HCT116 (cell line): ENCODE data around the gene BAD.

Experiments
- CEBPB ChIP-seq: IDR thresholded peaks from 2 replicates; pipeline ENCODE4 v1.6.1; 2012; ENCODE audit warnings: low read depth
- EGR1 ChIP-seq: IDR thresholded peaks from 2 replicates; pipeline ENCODE4 v1.6.1; 2012; ENCODE audit warnings: low read depth
- MAX ChIP-seq: IDR thresholded peaks from 2 replicates; pipeline ENCODE4 v1.6.1; 2012
- POLR2A ChIP-seq: IDR thresholded peaks from 2 replicates; pipeline ENCODE4 v1.7.0; 2011; ENCODE audit warnings: borderline replicate concordance; ENCODE audit not compliant: insufficient read depth, insufficient read length; ENCODE audit errors: extremely low read depth
- SP1 ChIP-seq: IDR thresholded peaks from 2 replicates; pipeline ENCODE4 v1.6.1; 2012; ENCODE audit warnings: low read depth
- YY1 ChIP-seq: IDR thresholded peaks from 2 replicates; pipeline ENCODE4 v1.6.1; 2011; ENCODE audit warnings: low read length, low read depth, moderate library complexity, mild to moderate bottlenecking; ENCODE audit not compliant: insufficient replicate concordance; ENCODE audit errors: extremely low read depth
- TF ChIP-seq, protein P1 (sequence below), 3 experiments: fragments of 200-600 bp in 1 of 3; sonication (generic) in 1 of 3; IDR thresholded peaks in 2 of 3; conservative IDR thresholded peaks in 1 of 3; 2 replicates each; pipeline ENCODE4 v1.5.1; 2012 to 2017; ENCODE audit warnings: low read depth in 2 of 3, low read length in 2 of 3, antibody characterized with exemption in 1 of 3, borderline replicate concordance in 1 of 3, control low read depth in 1 of 3, mild to moderate bottlenecking in 1 of 3, mixed read lengths in 1 of 3, mixed run types in 1 of 3, moderate library complexity in 1 of 3; ENCODE audit not compliant: insufficient read depth in 1 of 3

DNA sequence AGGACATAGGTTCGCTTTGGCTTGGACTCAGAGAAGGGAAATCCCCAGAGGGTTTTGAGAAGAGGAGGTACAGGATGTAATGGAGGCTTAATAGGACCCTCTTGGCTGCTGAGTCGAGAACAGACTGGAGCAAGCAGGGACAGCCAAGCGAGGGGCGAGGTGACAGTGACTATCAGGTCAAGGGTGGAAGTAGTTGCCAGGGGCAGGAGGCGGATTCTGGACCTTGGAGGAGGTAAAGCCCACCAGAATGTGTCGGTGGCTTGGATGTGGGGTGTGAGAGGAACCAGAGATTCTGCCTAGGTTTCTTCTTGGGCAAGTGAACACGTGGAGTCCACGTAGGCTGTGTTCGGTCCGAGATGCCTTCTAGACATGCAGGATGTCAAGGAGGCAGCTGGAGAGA, 28.5 kb upstream of the BAD start:
- TF ChIP-seq POLR2A (no peak), EGR1 (no peak), MAX (no peak), CEBPB (no peak), YY1 (no peak), SP1 (no peak)
- TF ChIP-seq, protein P1, sequence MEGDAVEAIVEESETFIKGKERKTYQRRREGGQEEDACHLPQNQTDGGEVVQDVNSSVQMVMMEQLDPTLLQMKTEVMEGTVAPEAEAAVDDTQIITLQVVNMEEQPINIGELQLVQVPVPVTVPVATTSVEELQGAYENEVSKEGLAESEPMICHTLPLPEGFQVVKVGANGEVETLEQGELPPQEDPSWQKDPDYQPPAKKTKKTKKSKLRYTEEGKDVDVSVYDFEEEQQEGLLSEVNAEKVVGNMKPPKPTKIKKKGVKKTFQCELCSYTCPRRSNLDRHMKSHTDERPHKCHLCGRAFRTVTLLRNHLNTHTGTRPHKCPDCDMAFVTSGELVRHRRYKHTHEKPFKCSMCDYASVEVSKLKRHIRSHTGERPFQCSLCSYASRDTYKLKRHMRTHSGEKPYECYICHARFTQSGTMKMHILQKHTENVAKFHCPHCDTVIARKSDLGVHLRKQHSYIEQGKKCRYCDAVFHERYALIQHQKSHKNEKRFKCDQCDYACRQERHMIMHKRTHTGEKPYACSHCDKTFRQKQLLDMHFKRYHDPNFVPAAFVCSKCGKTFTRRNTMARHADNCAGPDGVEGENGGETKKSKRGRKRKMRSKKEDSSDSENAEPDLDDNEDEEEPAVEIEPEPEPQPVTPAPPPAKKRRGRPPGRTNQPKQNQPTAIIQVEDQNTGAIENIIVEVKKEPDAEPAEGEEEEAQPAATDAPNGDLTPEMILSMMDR (IDR thresholded peaks at IDR 0.05 in 2 of 3, conservative IDR thresholded peaks at IDR 0.05 in 1 of 3; ENCODE audit: borderline replicate concordance in 1 of 3, insufficient read depth in 1 of 3, low read depth in 2 of 3, low read length in 2 of 3) = no peak
